Activated CD8-positive, alpha-beta memory T cell treated with anti-CD3 and anti-CD28 coated beads, Interleukin-2, amount 50 U/mL, for 24 hours (primary cell): ENCODE measurements around the gene HOXC6.

Experiments
- DNase-seq: peaks from one replicate; pipeline ENCODE4 v3.0.0-alpha.2; 2020; ENCODE audit errors: extremely low read depth

HOXC6 gene

DNA sequence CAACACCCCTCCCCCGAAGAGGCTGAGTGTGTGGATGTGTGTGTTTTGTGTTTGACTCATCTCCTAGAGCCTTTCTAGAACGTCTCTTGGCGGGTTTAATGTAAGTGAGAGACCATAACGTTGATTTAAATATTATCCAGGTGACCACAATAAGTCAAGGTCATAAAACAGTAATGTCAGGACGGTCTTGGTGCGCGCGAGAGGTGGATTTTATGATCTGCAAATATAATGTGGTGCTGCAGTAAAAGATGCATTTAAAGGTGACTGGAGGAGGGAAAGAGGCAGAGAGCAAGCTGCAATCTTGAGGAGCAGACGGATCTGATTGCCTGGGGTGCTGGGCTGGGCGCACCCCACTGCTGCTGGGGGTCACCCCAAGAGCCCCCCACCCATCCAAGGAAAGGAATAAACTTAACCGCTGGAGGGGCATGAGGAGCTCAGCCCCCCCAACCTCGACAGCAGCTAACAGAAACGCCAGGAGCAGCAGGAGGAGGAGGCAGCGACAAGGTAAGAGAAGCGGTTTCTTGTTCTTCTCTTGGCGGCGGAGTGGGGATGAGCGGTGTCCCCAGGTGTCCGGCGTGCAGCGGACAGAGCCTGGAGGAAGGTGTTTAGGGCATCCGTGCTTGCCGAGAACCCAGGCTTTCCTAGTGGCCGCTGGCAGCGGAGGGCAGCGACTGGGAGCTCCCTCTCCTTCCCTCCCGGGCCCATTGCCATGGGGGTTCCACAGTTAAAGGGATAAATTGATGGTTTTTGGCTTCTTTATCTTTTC is 37.7 kb upstream of the HOXC6 start:
- DNase-seq, result no peak

GRCh38 chr12:53991077-53991460 is 37.2 kb upstream of the HOXC6 start:
- no peak for DNase-seq

DNA sequence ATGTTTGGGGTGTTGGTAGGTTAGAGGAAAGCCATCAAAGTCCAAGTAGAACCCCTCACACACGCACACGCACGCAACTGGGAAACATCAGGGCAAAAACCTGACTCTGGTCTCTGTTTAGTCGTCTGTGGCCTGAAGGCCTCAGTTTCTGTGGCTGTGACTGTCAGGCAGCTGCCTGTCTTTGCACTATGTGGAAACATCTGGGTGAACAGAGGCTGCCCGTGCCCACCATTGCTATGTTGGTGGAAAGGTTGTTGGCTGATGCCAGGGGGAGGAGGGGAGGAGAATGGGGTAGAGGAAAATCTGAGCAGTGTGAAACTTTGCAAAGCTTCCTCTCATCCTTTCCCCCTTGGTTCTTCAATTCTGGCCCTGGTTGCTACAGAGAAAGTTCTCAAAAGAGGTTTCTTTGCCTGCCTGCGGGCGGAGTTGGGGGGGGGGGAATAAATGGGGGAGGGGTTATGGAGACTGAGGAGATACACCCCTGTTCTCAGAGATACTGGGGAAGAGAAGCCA is 35.8 kb upstream of the HOXC6 start:
- DNase-seq, result no peak

GRCh38 chr12:53993162-53994008 is 34.9 kb upstream of the HOXC6 start:
- no peak for DNase-seq

GRCh38 chr12:53994009-53994263 is 34.3 kb upstream of the HOXC6 start:
- no peak for DNase-seq

GRCh38 chr12:53994264-53995001 is 33.8 kb upstream of the HOXC6 start:
- no peak for DNase-seq

GRCh38 chr12:53995002-53995377 is 33.2 kb upstream of the HOXC6 start:
- no peak for DNase-seq

DNA sequence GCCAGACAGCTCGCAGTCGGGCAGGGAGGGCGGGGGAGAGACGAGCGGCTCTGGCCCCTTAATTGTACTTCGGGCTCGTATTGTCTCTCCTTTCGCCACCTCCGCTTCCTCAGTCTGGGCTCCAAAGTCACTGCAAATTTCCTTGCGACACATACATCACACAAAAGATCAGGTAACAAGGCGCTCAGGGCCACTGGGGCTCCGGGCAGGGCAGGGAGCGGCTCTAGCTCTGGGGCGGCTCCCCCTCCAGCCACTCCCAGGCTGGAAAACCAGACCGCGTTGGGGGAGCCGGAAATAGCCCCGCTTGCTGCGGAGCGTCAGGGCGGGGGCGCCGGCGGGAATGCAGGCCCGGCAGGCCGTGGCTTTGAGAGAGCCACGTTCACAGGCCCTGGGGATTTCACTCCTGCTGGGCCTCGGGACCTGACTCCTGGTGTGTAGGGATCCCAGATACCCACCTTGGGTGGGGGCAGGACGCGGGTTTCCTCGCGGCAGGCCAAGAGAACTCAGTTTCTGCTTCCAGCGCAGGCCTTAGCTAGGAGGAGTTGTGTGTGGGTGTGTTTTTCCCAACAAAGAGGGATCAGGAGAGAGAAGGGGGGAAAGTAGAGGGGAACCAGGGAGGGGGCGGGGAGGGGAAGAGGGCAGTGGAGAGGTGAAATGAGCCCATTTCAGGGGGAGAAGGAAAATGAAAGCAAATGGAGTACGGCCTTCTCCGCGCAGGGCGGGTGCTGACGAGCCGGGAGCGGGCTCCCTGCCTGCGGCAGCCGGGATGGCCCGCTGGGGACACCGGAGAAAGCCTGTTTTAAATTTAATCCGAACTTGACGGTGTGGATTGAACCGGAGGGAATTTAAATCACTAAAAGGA is 32.6 kb upstream of the HOXC6 start:
- DNase-seq, result no peak

GRCh38 chr12:53996240-53997203 is 31.7 kb upstream of the HOXC6 start:
- no peak for DNase-seq

DNA sequence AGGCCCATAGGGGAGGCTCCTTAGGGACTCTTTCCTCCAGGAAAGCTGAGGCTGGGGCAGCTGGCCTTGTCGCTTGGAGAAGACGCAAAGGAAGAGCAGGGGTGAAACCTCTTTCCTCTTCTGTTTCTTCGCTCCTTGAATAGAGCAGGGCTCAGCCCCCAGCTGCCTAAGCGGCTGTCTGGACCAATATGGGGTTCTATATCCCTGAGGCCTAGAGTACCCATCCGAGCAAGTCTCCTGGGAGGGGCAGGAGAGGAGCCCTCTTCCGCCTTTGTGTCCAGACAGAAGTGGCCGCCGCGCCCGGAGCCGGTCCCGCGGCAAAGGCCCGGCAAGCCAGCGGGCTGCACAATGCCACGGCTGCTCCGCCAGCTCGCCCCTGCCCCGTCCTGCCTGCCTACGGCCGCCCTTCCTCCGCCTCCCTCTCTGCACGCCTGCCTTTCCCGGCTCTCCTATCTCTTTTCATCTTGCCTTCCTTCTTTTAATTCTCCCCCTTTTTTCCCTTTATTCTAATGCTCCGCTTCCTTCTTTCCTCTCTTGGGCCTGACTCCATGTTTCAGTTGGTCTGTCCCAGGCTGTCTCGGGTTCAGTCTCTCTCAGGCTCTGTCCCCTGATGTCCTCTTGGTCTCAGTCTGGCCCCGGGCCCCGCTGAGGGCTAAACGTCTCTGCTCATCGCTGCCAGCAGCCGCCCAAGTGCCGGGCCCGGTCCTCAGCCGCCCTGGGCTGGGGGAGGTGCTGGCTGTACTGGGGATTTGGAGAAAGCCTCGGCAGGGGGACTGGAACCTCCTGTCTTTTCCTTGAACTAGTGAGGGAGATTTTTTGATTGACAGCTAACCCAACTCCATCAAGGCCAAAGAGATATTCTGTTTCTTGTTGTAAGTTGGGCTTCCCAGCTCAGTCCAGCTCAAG is 30.8 kb upstream of the HOXC6 start:
- DNase-seq, result no peak

DNA sequence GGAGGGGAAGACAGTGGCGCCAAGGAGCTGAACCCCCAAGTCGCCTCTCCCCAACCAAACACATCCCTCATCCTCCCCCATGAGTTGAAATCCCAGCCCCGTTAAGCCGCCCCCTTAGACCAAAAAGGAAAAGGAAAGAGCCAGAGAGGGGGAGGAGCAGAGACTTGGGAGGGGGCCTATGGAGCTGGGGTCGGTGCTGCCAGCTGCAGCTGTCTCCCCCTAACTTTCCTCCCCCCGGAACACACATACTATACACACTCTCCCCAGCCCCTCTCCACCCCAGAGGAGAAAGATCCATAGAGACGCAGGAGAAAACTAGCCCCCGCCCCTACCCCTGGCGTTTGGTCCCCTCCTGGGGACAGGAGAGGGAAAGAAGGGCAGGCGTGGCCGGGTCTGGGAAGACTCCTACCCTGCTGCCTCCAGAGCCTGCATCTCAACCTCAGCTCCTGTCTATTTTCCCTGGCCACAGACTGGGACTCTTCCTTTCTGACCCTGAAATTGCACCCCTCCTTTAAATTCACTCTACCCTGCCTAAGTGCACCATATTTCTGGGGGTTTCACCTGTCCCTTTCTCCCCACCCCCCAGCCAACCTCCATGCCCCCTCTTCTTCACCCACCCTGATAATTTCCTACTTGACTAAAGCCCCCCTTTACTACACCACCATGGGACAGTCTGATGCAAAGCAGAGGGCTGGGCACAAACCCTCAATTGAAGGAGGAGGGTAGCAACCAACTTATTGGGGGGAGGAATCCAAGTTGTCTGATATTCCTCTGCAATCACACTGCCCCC is 29.9 kb upstream of the HOXC6 start:
- no peak for DNase-seq

GRCh38 chr12:53998900-53999236 is 29.4 kb upstream of the HOXC6 start:
- DNase-seq, result no peak

DNA sequence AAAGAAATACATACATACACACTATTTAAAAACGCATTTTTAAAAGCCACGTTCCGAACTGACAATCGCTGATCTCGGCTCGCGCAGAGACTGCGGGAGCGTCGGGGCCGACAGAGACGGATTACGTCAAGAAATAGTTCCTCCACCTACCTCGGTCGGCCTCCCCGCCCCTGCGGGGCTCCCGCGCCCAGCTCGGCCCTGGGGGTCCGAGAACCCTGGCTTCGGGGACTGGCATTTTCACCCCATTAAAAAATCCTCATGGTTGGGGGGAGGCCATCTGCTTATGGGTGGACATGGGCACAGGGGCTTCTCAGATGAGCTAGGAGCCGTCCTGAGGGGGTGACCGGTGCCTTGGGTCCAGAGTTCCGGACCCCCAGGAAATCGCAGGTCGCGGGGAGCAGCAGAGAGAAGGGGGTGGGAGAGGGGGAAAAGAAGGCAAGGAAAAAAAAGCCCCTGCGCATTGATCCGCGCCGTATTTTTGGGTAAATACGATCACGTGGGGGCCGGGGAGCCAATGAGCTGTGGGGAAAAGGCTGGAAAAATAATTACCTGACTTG is 28.6 kb upstream of the HOXC6 start:
- no peak for DNase-seq

DNA sequence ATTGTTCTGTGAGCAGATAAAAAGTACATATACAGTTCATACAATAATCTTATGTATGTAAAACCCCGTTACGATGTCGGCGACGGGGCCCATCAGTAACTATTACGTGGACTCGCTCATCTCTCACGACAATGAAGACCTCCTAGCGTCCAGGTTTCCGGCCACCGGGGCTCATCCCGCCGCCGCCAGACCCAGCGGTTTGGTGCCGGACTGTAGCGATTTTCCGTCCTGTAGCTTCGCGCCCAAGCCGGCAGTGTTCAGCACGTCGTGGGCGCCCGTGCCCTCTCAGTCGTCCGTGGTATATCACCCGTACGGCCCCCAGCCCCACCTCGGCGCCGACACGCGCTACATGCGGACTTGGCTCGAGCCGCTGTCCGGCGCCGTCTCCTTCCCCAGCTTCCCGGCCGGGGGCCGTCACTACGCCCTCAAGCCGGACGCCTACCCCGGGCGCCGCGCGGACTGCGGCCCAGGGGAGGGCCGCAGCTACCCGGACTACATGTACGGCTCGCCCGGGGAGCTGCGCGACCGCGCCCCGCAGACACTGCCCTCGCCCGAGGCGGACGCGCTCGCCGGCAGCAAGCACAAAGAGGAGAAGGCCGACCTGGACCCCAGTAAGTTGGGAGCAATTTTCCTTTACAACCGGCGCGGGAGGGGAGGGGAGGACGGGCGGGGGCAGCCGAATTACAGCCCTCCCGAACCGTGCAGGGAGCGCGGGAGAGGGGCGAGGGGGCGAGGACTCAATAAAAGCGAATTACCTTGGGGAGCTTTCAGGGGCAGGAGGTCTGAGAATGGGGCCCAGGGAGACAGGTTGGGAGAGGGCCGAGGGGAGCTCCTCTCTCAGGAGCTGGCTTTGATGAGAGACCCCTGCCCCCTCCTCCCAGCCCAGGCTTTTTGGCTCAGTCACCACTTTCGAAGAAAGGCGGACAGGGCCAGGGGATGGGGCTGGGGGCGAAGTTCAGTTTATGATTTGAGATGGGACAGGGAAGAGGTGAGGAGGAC is 27.8 kb upstream of the HOXC6 start, which contains the start of gene HOXC9:
Gene HOXC9 (plus strand): TSS at position 46 of the 999 bp plus-strand sequence. CDS start 28 bp downstream, at position 74.
- no peak for DNase-seq

- DNase-seq, result no peak
Measured at GRCh38 chr12:54001283-54002187, 26.7 kb upstream of the HOXC6 start.
